ENCODE measurements around the gene SLC6A9.

Gene SLC6A9

DNA sequence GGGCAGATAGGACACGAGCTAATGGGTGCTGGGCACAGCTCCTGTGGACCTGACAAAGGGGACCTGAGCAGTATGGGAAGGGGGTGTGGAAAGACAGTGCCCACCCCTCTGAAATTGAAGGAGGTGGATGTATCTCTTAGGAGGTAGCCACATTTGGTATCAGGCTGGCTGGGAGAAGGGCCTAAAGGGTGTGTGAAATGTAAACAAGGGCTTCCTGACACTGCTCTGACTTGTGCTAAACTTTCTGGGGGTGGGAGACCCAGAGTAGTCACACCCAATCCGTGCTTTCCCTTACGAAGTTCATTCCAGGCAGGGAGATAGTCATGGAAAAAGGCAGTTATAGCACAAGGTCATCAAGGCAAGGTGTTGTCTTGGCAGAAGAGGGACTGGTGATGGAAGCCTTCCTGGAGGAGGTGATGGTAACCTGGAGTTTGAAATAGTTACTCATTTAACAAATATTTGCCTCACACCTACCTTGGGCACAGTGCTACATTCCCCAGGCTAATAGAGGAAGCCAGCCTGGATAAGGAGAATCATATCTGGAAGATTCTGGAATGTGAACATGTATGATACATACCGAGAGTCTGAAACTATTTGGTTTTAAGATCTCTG is 45.2 kb downstream of the SLC6A9 start:
- no peak for DNase-seq (ENCODE audit: low spot score)

DNA sequence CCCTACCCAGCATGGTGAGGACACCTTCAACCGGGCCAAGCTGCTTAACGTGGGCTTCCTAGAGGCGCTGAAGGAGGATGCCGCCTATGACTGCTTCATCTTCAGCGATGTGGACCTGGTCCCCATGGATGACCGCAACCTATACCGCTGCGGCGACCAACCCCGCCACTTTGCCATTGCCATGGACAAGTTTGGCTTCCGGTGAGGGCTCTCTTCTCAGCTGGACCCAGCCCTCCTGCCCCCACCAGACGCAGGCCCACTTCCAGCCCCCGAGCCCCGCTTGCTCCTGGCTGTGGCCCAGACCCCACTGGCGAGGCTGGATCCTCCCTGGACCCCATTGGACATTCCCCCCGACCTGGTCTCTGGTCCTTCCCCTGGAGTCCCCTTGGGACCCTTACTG is 46.4 kb downstream of the SLC6A9 start:
- DNase-seq (ENCODE audit: low spot score), result no peak

DNA sequence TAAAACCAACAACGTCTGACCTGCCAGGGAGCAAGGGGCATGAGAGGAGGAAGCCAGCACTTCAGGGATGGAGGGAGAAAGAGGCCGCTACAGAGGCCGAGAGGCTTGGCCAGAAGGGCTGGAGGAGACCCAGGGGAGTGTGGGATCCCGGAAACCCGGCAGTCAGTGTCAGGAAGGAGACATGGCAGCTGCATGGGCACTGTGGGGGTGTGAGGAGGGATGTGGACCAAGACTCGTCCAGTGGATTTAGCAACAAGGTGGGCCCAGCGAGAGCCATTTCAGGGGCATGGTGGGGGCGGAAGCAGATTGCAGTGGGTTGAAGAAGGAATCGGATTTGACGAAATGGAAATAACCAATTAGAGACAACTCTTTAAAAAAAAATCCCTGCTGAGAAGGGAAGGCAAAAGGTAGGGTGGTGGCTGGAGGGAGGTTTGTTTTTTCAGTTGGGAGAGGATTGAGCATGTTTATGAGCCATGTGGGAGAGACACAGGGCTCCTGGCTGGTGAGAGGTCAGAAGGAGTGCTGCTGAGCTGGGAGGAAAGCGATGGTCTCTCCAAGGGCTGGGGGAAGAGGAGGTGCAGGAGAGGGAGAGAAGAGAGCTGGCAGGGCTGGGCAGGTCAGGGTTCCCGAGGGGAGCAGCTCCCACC is 47.9 kb downstream of the SLC6A9 start:
- DNase-seq (ENCODE audit: low spot score), result no peak

DNA sequence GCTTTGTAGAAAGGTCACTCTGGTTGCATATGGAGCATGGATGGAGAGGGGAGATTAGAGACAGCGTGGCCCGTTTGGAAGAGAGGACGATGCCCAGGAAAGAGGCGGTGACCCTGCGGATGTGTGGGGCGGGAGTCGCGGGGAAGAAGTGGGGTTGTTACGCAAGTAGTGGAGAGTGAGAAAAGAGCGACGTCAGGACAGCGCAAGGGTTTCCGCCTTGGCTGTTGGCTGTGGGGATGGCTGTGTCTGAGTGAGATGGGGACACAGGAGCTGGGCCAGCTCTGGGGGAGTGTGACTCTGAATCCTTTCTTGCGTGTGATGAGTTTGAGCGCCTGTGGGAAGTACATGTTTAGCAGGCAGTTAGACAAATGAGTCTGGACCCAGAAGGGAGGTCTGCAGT is 48.5 kb downstream of the SLC6A9 start:
- DNase-seq (ENCODE audit: low spot score), result no peak

DNA sequence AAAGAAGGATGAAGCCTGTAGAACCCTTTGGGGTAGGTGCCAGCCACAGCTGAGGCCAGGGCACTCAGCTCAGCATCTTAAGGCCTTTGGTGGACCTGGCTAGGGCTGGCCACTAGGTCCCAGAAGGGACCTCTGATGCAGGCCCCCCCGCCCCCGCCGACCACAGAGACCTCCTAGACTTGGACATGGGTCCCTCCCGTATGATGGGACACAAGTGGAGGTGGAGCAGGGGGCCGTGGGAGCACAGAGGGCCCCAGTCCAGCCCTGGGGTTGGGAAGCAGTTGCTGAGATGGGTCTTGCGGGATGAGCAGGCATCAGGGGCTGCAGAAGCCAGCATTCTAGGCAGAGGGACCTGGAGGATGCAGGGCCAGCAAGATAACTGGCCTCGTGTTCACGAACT is 49.0 kb downstream of the SLC6A9 start:
- no peak for DNase-seq (ENCODE audit: low spot score)

DNA sequence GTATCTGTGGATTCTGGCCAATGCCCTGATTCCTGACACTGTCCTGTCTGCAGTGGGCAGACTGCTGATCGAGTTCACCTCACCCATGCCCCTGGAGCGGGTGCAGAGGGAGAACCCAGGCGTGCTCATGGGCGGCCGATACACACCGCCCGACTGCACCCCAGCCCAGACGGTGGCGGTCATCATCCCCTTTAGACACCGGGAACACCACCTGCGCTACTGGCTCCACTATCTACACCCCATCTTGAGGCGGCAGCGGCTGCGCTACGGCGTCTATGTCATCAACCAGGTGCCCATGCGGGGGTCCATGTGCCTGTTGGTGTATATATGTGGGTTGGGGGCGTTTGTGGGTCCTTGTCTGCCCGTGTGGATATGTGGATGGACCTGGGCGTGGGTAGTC is 49.6 kb downstream of the SLC6A9 start:
- DNase-seq (ENCODE audit: low spot score), result no peak

DNA sequence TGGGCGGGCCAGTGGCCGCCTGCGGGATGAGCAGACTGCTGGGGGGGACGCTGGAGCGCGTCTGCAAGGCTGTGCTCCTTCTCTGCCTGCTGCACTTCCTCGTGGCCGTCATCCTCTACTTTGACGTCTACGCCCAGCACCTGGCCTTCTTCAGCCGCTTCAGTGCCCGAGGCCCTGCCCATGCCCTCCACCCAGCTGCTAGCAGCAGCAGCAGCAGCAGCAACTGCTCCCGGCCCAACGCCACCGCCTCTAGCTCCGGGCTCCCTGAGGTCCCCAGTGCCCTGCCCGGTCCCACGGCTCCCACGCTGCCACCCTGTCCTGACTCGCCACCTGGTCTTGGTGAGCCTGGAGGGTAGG is 50.1 kb downstream of the SLC6A9 start:
- no peak for DNase-seq (ENCODE audit: low spot score)

DNA sequence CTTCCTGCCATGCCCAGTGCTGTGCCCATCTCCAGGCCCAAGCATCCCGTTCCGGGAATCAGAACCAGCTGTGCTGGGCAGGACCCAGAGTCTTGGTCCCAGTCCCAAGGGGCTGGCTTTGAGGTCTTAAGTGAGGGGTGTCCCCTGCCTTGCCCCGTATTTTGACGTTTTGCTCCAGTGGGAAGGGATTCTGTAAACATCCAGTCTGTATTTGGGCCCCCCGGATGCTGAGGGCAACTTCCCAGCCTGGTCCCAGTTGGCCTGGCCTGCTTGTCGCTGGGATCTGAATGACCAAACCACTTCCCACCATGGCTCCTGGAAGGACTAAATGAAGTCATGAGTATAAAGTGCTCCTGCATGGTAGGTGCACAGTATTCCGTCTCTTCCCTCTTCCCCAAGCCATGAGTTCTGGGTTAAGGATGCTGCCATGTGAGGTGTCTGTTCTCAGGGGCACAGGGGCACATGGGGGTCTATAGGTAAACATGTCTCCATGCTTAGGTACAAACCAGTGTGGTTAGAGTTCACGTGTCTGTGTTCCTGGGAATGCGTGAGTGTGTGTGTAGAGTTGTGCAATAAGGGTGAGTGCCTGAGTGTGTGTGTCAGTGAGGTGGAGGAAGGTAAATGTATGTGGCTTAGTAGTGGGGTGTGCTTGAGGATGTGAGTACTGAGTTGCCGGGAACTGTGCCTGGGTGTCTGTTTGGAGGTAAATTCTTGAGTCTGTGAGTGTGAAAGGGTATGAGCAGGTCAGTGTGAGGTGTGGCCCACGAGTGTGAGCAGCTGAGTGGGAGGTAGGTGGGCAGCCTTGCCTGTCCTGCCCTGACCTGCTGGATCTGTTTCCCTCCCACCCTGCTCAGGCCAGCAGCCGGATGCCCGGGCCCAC is 50.8 kb downstream of the SLC6A9 start:
- no peak for DNase-seq (ENCODE audit: low spot score)

DNA sequence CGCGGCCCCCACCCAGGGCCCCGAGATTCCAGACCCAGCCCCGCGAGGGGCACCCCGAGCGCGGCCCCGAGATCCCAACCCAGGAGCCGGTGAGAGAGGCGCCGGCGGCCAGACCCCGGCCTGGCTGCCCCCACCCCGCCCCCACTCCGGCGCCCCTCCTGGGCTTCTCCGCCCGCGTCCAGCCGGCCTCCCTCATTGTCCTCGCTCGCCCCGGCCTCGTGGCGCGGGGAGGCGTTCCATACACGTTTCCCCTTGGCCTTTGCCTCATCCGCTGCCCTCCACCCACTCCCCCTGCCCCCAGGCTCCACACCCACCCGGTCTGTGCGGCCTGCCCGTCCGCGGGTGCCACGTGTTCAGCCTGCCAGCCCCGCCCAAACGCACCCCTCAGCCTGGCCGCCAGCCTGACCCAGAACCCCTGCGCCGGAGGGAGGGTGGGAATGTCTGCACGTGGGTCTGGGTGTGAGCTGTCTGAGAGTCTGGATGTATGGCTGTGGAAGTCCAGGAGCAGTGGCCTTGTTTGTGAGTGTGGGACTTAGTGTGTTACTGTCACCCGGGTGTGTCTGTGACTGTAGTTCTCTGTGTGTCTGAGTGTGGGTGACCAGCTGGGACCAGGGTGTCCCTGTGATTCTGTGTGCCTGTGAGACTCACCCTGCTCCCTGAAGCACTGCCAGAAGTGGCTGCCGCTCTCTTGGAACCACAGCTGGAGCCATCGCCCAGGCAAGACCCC is 51.6 kb downstream of the SLC6A9 start:
- no peak for DNase-seq (ENCODE audit: low spot score)

DNA sequence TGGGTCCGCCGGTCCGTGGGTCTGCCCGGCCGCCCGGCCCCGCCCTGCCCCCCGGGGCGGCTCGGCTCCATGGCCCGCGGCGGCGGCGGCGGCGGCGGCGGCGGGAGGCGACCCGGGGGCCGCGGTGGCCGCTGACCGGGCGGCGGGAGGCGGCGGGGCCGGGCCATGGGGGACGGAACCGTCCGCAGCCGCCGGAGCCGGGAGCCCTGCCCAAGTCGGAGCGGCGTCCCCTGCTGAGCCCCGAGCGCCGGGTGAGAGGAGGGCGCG is 52.1 kb downstream of the SLC6A9 start:
- DNase-seq (ENCODE audit: low spot score), result no peak

DNA sequence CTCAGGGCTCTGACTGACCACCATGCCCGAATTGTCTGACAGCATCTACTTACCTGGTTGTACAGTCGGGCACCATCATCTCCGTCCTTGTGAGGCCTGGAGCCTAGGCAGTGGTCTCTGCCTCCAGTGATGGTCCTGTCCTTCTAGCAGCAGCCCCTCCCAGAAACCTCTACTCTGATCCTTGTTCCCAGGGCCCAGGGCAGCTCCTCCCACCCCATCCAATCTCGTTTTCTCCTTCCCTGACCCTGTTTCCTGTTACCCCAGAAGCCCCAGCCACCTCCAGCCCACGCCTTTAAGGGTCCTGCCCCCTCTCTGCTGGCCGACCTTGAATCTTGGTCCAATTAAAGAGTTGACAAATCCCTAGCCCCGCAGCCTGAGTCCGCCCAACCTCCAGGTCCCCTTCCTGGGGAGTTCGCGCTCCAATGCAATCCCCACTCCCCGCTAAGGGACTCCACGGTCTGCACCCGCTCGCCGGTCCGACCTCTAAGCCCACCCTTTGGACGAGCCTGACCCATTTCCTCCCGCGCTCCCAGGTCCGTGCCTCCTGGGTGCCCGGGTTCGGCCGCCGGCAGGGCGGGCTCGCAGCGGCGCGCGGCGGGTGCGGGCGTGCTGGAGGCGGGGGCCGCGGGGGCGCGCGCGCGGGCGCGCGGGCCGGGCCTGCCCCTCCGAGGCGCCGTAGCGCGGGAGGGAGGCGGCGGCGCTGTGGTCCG is 52.6 kb downstream of the SLC6A9 start, which contains the start of gene B4GALT2:
Gene B4GALT2 (plus strand): TSS at position 660 of the 710 bp plus-strand sequence. CDS start 1,951 bp downstream, outside the sequence.
- DNase-seq (ENCODE audit: low spot score), result peak; percentile 44

DNA sequence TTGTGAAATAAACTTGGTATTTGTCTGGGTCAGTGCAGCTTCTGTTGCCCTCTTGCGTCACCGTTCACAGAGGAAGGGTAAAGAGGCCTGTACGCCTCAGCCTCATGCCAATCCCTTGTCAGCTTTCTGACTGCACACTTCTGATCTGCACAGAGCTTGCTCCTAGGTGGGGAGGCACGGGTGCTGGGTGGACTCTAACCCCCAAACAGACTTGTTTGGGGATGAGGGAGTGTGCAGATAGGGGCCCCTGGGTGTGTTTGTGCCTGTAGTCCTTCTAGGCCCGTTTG is 53.1 kb downstream of the SLC6A9 start:
- no peak for DNase-seq (ENCODE audit: low spot score)

DNA sequence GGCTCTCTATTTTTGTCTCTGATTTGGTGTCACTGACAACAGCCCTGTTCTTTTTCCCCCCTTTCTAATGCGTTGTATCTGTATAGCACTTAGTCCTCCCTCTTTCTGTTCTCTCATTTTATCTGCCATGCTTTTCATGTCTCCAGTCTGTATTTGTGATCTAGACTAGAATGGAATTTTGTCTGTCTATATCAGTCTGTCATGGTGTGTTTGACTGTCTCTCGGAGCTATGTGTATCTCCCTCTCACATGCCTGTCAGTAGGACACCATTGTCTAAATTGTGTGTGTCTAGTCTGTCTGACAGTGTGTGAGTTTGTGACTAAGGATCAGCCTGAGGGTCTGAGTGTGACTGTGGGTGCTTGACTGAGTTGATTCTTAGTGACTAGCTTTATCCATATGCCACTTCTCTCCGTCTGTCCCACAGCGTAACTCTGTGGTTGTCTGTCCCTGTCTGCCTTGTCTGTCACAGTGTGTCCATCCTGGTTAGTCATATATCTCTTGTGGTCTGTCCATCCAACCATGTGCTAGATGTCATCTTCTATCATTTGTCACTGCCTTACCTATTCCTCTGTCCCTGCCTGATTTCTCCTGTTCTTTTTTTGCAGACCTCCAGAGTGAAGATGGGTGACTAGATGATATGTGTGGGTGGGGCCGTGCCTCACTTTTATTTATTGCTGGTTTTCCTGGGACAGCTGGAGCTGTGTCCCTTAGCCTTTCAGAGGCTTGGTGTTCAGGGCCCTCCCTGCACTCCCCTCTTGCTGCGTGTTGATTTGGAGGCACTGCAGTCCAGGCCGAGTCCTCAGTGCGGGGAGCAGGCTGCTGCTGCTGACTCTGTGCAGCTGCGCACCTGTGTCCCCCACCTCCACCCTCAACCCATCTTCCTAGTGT is 53.6 kb downstream of the SLC6A9 start:
- DNase-seq (ENCODE audit: low spot score), result no peak

DNA sequence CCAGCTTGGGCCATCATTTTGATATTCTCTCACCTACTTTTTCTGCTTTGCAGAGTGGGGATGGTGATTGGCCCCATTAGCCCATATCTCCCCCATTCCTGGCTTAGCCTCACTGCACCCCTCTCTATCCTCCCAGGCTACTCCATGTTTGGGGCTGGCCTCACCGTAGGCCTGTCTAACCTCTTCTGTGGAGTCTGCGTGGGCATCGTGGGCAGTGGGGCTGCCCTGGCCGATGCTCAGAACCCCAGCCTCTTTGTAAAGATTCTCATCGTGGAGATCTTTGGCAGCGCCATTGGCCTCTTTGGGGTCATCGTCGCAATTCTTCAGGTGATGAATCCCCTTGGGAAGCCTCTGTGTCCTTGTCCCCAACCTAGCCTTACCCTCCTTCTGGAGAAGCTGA is 54.4 kb downstream of the SLC6A9 start:
- no peak for DNase-seq (ENCODE audit: low spot score)

DNA sequence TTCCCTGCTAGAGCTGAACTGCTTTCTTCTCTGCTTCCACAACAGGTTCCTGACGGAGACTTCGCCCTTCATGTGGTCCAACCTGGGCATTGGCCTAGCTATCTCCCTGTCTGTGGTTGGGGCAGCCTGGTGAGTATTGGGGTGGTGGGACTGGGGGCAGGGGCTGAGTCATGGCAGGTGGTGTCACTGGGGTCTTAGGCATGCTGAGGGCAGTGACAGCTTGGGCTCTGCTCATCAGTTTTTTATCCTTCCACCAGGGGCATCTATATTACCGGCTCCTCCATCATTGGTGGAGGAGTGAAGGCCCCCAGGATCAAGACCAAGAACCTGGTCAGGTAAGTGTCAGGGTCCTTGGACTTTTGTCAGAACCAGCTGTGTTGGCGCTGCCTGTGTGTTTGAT is 55.2 kb downstream of the SLC6A9 start:
- no peak for DNase-seq (ENCODE audit: low spot score)

DNA sequence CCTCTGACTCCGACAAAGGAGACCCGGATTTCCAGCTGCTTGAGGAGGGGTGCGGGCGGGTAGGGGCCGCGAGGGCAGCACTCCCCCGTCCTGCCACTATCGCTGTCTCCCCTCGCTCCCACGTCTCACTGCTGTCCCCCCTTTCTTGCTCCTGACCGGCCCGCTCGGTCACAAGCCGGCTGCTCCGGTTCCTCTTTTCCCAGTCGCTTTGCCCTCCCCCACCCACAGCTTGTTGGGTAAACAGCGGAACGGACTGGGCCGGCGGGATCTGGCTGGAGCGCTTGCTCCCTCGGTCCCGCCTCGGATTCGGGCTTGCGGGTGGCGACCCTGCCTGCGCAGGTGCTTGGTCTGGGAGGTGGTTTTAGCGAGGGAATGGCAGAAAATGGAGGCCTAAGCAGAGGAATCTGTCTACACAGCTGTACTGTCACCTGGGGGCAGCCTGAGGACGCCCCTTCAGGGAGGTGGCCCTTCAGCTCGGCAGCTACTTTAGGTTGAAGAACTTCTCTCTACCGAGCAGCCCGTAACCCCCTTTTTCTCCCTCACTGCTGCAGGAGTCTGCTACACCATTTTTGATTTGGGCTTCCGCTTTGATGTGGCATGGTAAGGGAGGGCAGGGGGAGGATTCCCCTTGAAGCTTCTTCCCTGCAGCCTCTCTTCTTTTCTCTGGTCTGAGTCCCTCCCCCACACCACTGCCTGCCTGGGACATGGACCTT is 55.9 kb downstream of the SLC6A9 start:
- DNase-seq (ENCODE audit: low spot score), result no peak

DNA sequence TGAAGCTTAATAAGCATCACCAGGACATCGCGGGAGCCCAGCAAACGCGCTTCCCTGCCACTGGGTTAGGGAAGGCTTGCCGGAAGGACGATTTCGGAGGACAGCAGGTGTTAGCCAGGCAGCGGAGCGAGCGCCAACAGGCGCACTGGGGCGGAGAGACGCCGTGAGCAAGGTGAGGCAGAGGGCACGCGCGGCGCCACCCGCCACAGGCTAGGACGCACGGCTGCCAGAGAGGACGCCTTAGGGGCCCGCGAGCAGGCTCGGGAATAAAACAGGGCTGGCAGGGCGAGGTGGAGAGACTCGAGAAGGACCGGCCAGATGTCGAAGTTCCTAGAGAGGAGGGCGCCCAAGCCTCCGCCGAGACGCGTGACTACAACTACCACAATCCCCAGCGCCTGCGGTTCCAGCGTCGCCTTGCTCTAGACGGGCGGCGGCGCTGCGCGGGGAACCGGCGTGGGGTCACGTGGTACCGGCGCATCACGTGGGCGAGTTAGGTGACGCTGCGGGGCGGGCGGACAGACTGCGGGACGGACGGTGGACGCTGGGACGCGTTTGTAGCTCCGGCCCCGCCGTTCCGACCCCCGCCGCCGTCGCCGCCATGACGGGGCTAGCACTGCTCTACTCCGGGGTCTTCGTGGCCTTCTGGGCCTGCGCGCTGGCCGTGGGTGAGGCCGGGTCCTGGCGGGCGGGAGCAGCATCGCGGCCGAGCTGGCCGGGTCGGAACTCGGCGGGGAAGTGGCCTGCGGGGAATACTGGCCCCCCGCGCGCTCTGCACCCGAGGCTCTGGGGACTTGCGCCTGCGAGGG is 56.6 kb downstream of the SLC6A9 start, which contains the start of gene ATP6V0B:
Gene ATP6V0B (plus strand): TSS at position 518 of the 806 bp plus-strand sequence. CDS start 81 bp downstream, at position 599.
- DNase-seq (ENCODE audit: low spot score), result peak; percentile 87

DNA sequence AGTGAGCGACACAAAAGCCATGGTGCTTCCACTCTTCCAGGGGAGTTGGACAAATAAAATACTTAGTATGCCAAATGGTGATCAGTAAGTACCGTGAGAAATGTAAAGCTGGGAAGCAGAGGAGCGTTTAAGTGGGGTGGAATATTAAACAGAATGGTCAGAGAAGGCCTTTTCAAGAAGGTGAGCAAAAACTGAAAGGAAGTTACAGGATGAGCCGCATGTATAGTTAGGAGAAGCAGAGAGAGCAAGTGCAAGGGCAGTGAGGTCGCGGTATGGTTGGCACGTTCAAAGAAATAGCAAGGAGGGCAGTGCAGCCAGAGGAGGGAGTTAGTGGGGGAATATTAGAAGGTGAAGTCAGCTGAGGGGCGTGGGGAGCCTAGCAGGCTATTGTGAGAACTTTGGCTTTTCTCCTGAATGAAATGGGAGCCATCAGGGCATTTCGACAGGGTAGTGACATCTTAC is 57.2 kb downstream of the SLC6A9 start:
- DNase-seq (ENCODE audit: low spot score), result no peak

DNA sequence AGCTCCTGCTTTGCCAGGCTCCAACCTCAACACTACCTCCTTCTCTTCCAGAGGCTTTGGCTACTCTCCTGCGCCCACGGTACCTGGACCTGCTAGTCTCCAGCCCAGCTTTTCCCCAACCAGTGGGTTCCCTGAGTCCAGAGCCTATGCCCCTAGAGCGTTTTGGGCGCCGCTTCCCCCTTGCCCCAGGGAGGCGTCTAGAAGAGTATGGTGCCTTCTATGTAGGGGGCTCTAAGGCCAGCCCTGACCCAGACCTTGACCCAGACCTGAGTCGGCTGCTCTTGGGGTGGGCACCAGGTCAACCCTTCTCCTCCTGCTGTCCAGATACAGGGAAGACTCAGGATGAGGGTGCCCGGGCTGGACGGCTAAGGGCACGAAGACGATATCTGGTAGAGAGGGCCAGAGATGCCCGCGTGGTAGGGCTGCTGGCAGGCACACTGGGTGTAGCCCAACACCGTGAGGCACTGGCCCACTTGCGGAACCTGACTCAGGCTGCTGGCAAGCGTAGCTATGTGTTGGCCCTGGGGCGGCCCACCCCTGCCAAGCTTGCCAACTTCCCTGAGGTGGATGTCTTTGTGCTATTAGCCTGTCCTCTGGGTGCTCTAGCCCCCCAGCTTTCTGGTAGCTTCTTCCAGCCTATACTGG is 59.8 kb downstream of the SLC6A9 start:
- DNase-seq (ENCODE audit: low spot score), result no peak

Measured in SK-N-DZ (cell line).